GM21423 (cell line): ENCODE measurements around the gene AMIGO1.
"Not testable (repeated sequence)": the region's sequence is repeated elsewhere in the genome, so short reads cannot be mapped to it uniquely, and the experiment has no call there.

Experiments
- ATAC-seq: cut with Tn5 transposase; IDR thresholded peaks from one replicate; pipeline ENCODE4 v1.9.1; 2021; ENCODE audit warnings: mild to moderate bottlenecking, moderate library complexity; ENCODE audit not compliant: unreplicated experiment

The AMIGO1 gene

DNA sequence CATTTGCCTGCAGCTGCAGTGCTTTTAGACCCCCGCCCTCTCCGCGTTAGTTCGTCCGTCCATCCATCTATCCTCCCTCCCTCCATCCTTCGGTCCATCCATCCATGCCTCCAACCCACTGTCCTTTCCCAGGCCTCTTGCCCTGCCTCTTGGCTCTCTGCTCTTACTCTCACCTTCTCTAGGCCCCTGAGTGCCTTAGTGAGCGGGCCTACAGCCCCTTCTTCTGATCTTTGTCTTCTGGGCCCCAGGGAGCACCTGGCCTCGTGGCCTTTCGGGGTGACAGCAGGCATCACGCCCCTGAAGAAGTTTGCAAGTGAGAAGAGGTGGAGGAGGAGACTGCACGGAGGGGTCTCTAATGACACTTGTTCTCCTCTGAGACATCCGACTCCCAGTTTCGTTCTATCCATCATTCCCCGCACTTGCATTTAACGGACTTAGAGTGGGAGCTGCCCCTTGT lies 25.0 kb downstream of the AMIGO1 start:
- no peak for ATAC-seq

DNA sequence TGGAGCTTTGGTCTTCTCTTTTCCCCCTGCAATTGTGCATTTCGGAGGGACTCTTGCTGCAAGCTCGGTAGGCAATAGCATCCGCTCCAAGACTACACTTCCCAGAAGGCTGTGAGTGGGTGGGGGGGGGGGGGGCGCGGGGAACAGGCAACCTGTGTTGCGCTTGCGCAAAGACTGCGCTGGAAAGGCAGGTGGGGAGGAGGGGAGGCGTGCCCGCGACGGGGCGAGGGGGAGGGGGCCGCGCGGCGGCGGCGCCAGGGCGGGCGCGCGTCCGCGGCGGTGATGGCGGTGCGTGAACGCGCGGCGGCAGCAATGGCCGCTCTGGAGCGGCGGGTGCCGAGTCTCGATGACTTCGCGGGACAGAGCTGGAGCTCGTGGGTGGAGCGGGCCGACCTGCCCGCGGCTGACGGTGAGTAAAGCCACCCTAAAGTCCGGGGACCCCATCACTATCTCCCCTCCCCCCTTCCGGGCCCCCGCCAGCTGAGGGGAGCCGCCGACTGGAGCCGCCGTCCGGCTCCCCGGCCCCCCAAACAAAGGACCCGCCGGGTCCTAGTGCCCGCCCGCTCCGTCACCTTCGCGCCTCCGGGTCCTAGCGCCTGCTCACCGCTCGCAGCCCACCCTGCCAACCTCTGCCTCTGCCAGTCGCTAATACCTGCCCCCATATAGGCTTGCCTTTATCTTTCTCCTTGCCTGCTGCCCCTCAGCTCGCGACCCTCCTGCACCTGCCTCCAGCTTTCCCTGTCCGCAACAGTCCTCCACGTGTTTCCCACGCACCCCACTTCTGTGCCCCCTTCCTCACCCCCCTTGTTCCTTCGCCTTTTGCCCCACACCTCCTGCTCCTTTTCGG lies 25.6 kb downstream of the AMIGO1 start, which contains the start of gene ATXN7L2:
TSS of gene ATXN7L2 (plus strand) at position 234 of the 847 bp plus-strand sequence. CDS start at position 283, 49 bp downstream.
- ATAC-seq = peak; percentile 73

DNA sequence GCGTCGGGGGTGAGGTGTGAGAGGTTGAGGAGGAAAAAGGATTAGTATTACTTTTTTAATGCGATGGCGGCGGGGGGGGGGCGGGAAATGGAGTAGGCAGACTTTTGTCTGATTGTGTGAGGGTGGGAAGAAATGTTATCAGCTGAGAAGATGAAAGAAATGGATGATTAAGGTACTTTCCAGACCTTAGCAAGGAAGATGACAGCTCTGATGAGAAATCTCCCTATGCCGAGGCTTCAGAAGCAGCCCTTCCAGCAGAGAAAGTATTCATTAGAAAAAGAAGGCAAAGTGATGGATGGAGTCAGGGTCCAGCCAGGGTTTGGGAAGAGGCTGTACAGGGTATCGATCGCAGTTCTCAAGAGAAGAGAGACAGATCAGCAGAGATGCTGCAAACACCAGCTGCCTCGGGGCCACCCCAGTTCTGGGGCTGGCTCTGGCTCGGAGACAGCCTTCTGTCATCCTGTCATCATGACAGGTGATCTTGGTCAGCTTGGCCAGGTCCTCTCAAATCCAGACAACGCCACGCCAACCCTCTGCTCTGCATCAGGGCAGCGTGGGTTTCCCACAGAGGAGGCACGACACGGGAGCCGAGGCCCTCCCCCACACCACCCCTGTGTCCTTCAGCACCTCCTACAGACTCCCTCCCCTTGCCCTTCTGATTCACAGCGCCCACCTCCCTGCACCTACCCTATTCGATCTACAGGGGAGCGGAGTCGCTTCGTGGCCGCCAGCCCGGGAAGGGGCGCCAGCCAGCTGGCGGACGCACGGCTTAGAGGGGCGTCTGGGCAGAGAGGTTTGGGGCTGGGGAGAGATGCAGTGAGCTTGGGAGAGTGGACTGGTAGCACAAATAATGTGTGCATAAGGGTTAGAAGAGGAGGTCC lies 26.5 kb downstream of the AMIGO1 start:
- ATAC-seq = peak; percentile 19

DNA sequence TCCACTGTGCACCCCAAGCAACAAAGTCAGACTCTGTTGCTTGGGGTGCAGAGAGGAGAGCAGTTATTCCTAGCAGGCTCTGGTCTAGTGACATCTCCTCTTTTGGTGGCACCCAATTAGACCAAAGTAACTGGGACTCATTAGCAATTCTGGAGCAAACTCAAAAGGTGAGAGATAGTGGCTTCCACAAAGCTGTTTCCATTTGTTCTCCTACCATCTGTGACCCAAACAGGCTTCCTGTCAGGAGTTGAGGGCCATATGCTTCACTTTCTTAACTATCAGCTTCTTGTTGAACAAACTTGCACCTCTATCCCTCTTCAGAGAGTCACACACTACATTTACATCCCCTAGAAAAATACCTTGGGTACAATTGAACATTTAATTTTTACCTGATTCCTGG lies 27.3 kb downstream of the AMIGO1 start:
- no peak for ATAC-seq

DNA sequence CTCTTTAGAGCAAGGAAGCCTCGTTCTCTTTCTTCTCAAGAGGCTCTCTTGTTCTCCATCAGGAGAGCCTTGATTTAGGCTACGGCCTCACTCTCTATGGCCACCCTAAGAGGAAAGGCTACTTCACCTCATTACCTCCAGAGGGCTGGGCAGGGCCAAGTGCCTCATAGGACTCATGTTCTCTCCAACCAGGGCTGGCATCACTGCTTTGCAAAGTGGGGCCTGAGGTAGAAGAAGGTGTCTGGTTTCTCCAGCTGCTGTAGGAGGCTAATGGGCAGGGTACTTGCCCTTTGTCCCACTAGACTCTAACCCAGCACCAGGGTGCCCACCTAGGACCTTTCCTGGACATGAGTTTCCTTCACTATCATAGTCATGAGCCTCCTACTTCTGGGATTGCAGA lies 27.9 kb downstream of the AMIGO1 start:
- ATAC-seq = no peak

DNA sequence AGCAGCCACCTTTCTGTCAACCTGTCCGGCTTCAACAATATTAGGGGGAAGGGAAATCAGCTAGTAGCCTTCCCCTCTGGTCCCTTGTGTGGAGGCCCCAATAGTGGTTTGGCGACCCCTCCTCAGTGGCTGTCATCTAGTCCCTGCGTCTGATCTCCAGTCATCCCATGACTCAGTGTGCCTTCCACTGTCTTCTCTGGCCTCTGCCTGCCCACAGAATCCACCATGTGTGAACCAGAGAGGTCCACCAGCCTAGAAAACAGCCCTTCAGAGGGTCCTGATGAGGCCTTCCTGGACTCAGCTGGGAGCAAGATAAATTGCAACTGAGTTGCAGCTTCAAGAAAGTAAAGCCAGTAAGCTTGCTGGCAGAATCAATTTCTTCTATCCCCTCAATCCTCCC lies 29.6 kb downstream of the AMIGO1 start:
- no peak for ATAC-seq

DNA sequence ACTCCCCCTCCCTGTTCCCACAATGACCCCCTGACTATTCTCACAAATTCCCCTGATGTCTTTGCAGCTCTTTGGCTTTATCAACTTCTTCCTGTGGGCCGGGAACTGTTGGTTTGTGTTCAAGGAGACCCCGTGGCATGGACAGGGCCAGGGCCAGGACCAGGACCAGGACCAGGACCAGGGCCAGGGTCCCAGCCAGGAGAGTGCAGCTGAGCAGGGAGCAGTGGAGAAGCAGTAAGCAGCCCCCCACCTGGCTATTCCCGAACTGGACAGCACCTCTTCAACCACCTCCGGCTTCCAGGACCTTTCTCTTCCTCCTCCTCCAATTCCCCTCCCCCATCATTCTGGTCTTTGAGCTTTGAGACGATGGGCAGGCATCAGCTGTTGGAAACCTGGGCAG lies 30.2 kb downstream of the AMIGO1 start:
- no peak for ATAC-seq

DNA sequence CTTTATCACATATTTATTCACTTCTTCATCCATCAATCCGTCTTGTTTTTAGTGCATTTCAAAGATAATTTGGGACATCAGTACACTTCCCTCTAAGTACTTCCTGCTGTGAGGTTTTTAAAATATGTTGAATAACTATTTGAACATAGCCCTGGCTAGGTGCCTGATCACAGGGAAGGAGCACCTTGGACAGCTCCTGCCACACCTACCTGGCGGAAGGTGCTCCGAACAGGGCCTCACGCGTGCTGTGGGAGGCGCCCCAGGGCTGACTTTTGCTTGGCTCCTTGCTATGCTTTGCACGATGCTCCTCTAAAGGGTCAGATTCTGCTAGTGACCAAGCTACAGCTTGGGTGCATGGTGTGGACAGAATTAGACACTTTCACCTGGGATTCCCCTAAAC lies 30.7 kb downstream of the AMIGO1 start:
- ATAC-seq = no peak

DNA sequence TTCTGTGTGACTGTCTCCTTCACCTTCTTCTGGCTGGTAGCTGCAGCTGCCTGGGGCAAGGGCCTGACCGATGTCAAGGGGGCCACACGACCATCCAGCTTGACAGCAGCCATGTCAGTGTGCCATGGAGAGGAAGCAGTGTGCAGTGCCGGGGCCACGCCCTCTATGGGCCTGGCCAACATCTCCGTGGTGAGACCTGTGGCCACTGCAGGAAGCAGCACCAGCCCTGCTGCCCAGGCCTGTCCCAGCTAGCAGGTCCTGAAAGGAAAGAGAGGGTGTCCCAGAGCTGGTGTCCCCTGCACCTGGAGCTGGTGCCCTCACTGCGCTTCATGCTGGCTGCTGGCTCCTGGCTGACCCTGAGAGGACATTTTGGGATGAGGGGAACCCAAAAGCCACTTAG lies 31.7 kb downstream of the AMIGO1 start:
- no peak for ATAC-seq

DNA sequence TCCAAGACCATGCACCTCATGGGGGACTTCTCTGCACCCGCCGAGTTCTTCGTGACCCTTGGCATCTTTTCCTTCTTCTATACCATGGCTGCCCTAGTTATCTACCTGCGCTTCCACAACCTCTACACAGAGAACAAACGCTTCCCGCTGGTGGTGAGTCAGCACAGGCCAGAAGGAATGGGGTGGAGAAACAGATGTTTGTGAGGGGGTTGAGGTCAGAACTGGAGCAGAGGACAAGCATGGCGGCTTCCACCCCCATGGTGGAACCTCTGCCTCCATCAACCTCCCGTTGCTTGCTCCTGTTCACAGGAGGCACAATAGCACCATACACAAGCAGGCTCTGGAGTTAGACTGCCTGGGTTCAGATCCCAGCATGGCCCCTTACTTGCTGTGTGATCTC lies 32.7 kb downstream of the AMIGO1 start:
- no peak for ATAC-seq

DNA sequence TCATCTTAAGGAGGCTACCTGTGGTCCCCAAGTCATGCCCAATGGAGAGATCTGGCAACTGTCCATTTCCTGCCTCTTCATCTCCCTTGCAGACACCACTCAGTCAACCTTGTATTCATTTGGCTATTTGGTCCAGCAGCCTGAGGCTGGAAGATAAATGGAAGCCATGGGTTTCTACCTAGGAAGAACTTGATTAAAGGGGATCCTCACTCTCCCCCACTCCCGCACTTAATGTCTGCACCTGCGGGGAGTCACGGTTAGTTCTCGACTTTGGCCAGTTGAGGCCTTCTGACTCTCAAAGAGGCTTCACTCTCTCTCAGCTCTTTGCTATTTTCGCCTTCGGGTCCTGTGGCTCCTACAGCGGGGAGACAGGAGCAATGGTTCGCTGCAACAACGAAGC lies 34.3 kb downstream of the AMIGO1 start:
- no peak for ATAC-seq

DNA sequence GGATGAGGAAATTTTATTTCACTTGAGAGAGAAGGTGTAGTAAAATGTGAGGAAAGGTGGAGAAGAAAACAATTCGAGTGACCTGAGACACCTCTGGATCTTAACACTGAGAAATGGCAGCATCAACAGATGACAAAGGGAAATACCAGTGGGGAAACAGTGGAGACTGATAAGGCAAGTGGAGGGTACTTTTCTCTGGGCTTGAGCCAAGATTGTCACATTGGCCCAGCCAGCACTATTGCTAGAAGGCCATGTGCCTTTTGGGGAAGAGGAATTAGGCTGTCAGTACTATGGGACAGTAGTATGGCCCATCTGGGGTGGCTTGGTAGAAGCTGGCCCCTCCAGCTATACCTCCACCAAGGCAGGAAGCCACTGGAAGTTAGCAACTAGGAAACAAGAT lies 34.8 kb downstream of the AMIGO1 start:
- no peak for ATAC-seq

DNA sequence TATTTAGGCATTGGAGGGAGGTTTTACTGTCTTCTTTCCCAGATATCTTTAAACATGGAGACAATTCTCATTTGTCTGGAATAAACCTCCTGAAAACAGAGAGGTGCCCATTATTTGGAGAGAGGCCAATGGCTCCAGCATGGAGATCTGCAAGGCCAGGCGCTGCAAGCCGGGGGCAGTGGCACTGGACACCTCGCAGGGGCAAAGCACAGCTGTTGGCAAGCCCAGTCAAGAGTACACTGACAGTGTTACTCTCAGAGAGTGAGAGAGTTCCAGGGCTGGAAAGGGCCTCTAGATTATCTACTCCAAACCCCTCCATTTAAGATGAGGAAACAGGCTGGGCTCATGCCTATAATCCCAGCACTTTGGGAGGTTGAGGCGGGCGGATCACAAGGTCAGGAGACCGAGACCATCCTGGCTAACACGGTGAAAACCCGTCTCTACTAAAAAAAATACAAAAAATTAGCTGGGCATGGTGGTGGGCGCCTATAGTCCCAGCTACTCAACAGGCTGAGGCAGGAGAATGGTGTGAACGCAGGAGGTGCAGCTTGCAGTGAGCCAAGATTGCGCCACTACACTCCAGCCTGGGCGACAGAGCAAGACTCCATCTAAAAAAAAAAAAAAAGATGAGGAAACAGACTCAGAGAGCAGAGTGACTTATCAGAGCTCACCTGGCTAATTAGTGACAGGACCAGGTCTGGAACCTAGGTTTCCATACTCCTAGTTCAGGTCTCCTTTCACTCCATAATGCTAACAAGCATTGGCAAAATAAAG lies 36.1 kb downstream of the AMIGO1 start:
- not testable (repeated sequence) for ATAC-seq

DNA sequence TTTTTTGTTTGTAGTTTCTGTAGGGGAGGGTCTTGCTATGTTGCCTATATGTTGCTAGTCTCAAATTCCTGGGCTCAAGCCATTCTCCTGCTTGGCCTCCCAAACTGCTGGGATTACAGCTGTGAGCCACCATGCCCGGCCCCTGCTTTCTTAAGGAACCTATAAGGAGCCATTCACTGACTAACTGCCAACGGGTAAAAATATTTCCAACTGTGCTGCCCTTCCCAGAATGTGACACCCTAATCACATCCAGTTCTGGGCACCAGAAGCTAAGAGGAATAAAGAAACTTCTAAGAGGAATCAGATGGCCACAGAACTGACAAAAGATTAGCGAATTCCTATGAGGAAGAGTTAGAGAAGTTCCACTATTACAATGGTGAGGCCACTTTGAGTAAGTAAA lies 36.7 kb downstream of the AMIGO1 start:
- ATAC-seq = no peak

DNA sequence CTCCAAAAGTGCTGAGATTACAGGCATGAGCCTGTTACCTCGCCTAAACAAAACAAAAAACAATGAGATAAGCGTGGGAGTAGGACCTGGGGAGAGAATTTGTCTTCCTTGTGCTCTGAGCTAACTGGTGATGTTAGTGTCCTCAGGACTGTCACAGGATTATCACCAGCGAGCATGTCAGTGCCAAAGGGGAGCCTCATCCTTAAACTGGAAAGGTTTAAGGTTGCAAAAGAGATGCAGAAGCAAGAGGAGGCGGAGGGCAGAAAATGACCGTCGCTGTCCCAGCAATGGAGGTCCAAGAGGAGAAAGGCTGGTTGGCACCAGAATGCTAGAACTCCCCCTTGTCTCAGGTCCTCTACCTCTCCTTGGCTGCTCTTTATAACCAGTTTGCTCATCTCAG lies 39.3 kb downstream of the AMIGO1 start:
- ATAC-seq = no peak

DNA sequence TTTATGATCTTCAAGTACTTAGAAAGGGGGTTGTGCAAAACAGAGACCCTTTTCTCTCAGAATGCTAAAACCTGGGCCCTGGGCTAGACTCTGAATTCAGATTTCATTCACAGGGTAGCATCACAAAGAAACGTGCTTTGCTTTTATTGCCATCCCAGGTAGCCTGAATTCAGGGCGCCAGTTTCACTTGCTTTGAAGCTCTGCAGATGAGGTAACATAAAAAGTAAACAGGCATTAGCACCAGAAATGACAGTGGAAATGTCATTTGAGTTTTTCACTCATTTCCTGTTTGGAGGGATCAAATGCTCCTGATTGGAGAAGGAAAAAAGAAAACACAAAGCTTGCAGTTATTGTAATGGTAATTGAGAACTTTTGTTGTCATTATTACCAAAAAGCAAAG lies 40.6 kb downstream of the AMIGO1 start:
- ATAC-seq = no peak

DNA sequence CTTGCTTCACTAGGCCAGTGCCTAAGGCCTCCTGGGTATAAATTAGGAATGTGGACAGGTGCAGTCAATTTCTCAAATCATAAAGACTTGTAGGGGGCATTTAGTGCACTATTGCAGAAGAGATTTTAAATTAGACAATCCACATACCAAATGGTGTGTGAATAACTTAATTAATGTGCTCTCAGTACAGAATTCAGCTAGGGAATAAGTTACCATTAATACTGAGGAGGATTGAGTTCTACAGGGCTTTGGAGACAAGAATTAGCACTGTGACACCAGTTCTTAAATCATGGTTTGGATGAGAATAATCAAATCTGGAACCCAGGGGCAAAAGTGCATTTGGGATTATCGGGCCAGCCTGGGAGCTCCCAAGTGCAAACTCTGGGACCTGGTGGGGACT lies 41.5 kb downstream of the AMIGO1 start:
- no peak for ATAC-seq

DNA sequence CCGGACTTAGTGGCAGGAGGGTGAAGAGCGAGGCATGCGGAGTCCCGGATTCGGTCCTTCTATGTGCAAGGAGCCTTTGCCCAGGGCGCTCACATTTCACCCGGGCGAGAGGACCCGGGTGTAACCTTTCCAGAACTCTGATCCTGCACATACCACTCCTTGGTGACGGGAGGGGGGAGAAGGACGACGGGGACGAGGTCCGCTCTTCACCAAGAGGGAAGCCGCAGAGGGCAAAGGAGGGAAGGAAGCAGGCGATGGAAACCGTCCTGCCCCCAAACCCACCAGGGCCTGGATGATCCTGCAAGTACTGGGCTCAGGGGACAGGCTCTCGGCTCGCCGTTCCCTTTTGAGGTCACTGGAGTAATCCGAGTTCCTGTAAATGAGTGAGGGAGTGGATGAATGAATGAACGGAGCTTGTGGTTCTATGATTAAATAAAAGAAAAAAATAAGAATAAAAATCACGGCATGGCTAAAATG lies 42.2 kb downstream of the AMIGO1 start:
- ATAC-seq = no peak

DNA sequence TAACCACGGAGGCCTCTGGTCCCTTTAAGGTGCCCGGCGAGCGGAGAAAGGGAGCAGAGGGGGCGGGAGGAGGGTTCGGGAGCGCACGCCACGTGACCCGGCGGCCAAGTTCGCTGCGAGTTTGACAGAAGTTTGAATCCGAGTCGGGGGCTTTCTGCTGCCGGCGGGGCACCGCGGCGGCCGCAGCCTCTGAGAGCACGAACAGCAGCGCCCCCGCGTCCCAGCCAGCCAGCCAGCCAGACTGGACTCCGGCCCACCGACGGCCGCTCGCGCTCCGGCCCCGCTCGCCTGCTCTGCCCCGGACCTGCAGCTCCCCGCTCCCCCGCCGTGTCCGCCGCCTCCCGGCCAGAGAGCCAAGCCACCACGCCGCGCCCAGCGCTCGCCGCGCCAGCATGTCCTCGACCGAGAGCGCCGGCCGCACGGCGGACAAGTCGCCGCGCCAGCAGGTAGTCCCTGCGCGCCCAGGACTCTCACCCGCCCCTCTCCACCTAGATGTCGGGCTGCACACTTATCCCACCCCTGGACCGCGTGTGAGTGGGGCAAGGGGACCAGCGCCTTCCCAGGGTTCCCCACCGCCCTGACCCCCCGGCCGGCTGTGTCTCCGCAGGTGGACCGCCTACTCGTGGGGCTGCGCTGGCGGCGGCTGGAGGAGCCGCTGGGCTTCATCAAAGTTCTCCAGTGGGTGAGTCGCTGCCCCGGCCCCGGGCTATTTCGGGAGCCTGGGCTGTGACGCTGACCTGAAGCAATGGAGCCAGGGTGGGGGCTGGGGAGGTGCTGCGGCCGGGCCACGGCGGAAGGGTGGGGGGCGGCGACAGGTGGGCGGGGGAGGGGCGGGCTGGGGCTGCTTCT lies 42.9 kb downstream of the AMIGO1 start, which contains the start of gene SYPL2:
TSS of gene SYPL2 (plus strand) at position 95 of the 849 bp plus-strand sequence. CDS start at position 393, 298 bp downstream.
- no peak for ATAC-seq

DNA sequence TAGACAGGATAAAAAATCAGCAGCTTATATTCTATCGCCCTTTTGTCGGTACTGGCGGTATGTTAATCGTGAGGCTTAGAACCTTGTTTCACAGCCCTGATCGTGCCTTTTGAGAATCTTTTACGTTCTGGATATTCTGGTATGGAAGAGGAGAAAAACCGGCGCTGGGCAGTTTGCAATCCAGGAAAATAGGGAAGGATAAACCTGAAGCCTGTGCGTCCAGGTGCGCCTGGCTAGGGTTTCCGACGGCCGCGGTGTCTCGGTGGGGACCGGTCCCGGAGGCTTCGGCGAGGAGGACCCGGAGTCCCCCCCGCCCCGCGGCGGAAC lies 43.4 kb downstream of the AMIGO1 start:
- ATAC-seq = no peak
